AG08396 (cell line): ENCODE data around the gene OPRM1.

ENCODE experiments used
- DNase-seq: peaks from one replicate; pipeline ENCODE4 v3.0.0; 2012; ENCODE audit warnings: low spot score, mixed read lengths

Gene OPRM1

GRCh38 chr6:154242617-154243357, 203.7 kb downstream of the OPRM1 start:
- DNase-seq, result no peak

GRCh38 chr6:154243793-154244750, 205.0 kb downstream of the OPRM1 start:
- no peak for DNase-seq

- DNase-seq, result no peak
Measured at GRCh38 chr6:154245506-154245905, 206.5 kb downstream of the OPRM1 start.

DNA sequence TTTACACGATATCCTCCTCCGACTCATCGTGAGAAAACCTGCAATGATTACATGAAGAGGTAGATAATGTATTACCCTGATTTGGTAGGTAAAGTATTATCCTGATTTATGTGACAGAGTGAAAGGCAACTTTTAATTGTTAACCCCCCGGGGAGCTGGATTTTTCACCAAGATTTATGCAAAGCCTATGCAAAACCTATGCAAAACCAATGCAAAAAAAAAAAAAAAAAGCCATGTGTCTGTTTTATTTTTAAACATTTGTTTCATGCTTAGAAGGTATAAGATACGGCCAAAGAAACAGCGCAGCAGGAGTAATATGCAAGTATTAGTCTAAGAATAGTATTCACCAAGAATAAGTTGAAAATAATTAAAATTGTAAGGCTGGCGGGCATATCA, 207.7 kb downstream of the OPRM1 start:
- DNase-seq, result no peak

GRCh38 chr6:154247119-154247861, 208.2 kb downstream of the OPRM1 start:
- no peak for DNase-seq

- DNase-seq, result no peak
Measured at GRCh38 chr6:154249499-154250298, 210.7 kb downstream of the OPRM1 start.

- DNase-seq, result no peak
Measured at GRCh38 chr6:154251116-154251515, 212.1 kb downstream of the OPRM1 start.

- no peak for DNase-seq
Measured at GRCh38 chr6:154252678-154253077, 213.6 kb downstream of the OPRM1 start.

DNA sequence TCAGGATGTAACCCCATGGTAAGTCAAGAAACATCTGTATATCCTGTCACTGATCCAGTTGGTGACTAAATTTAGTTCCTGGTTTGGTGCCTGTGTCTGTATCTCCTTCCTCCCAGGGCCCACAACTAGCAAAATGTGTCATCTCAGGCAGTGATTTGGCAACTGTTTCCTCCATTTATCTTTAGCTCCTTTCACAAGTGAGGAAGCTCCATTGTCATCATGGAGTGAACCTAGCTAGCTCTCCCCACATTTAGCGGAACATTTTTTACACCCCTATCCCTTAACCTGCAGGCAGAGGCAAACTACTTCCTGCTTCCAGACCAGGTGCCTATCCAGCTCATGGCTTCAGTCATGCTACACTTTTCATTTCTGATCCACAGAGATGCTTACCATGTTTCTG, 218.0 kb downstream of the OPRM1 start:
- DNase-seq, result no peak

- DNase-seq, result no peak
Measured at GRCh38 chr6:154258064-154258757, 219.2 kb downstream of the OPRM1 start.

DNA sequence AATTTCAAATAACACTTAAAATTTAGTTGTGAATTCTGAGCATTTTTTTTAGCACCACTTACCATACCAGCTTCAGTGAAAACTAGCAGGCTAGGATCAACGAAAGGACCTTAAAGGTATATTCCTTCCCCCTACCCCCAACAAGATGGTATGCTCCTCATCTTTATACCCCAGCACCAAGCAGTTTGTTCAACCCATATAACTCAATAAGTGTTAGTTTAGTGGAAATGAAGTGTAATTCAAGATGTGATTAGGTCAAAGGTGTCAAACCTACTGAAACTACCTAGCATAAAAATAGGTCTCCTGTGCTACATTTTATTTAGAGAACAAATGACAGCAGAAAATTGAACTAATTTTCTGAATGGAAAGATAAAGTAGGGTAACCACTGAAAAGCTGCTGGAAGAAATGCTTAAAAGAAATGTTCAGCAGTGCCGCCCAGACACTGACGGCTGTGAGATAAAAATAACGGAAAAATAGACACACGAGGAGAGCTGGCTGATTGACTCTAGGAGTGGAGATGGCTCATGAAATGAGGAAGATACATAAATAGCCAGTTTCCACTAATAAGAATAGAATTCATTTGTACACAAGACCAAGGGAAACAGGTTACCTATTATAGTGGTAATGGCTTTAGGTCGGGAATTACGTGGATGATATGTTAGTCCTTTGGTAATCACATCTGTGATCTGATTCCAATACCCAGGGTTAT, 222.8 kb downstream of the OPRM1 start:
- no peak for DNase-seq

DNA sequence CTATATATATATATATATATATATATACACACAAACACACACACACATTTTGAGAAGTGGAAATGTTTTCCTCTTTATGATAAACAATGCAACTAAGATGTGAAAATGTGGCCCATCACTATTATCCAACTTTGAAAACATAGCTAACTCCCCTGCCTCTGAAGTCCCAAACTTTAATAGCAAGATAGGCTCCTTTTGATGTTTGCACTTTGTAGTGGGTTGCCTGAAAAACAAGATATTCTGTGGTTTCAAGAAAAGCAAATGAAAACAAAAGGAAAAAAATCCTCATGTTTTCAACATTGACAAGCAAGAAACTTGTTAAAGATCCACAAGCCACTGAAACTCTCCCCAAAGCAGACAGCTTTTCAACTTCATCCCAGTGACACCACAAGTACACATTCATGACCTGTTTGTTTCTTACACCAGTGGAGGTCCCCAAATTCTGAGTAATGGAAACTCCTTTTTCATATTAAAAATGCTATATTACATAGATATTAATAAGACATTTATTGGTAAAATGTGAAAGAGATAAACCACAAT, 227.6 kb downstream of the OPRM1 start:
- no peak for DNase-seq

GRCh38 chr6:154267508-154268106, 228.6 kb downstream of the OPRM1 start:
- DNase-seq, result no peak

- DNase-seq, result no peak
Measured at GRCh38 chr6:154268486-154268885, 229.4 kb downstream of the OPRM1 start.

- no peak for DNase-seq
Measured at GRCh38 chr6:154274168-154274567, 235.1 kb downstream of the OPRM1 start.

DNA sequence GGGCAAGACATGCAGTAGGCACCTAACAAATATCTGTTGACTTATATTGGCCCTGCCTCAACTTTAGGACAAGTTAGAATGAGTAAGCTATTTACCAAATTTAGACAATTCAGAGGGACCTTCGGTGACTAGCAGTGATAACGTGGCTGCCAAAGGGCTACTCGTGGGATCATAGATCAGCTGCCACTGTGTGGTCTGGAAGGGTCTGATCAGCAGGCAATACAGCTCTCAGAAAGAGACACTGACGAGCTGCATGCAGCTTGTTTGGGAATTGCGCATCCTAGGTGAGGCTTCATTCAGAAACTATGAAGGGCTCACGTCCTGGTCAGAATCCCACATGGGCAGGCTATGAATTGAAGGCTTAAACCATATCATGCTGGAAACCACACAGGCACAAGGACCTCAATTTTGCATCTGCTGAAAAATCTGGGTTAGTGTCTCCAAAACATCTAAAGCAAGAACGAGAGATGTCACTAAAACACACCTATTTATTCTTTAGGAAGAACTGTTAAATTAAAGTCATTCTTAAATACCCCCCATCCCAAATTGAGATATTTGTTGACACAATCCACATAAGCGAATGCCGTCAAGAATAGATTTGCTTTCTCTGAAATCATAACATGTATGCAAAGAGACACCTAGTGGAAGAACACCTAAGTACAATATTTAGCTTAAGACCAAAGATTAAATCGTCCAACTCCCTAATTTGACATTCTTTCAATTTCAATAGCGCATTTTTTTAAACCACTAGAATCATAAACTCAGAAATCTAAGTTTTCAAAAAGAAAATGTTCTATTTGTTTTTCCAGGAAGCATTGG, 238.0 kb downstream of the OPRM1 start:
- peak; percentile 30 for DNase-seq

GRCh38 chr6:154277629-154278017, 238.6 kb downstream of the OPRM1 start:
- DNase-seq, result no peak

DNA sequence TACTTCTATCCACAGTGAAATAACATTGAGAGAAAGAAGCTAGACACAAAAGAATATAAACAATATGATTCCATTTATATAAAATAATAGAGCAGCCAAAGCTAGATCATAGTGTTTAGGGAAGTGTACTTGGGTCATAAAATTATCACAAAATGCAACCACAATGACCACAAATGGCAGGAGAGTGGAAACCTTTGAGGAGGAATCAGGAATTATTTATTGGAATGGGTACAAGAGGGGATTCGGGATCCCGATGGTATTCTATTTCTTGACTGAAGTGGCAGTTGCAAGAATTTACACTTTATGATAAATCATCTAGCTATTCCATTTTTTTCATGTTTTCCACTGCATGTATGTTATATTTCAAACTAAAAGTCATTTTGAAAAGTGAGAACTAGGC, 241.5 kb downstream of the OPRM1 start:
- DNase-seq, result no peak
